Neutrophil (primary cell): ENCODE data around the gene RRAGA.
"Not testable (repeated sequence)": the region's sequence is repeated elsewhere in the genome, so short reads cannot be mapped to it uniquely, and the experiment has no call there.

Experiments
- H3K27ac ChIP-seq: fragments of 200-600 bp; sonication (generic); 2 replicates; pipeline ENCODE4 v1.5.1; 2016; ENCODE audit warnings: mild to moderate bottlenecking, moderate library complexity
- H3K27me3 ChIP-seq: fragments of 200-600 bp; sonication (generic); 2 replicates; pipeline ENCODE4 v1.6.0; 2016; ENCODE audit warnings: mild to moderate bottlenecking
- H3K36me3 ChIP-seq: fragments of 200-600 bp; sonication (generic); 2 replicates; pipeline ENCODE4 v1.5.1; 2017
- H3K4me1 ChIP-seq, 2 experiments: fragments of 200-600 bp in 1 of 2; sonication (generic) in 1 of 2; 1 replicate in 1 of 2; 2 replicates in 1 of 2; pipeline versions ENCODE4 v1.5.1 to v1.6.1; 2013 to 2016; ENCODE audit warnings: low read depth in 1 of 2, low read length in 1 of 2, mild to moderate bottlenecking in 1 of 2, moderate library complexity in 1 of 2; ENCODE audit not compliant: control insufficient read depth in 1 of 2, insufficient read depth in 1 of 2
- H3K4me3 ChIP-seq, 2 experiments: fragments of 200-600 bp in 1 of 2; sonication (generic) in 1 of 2; 1 replicate in 1 of 2; 2 replicates in 1 of 2; pipeline ENCODE4 v1.5.1; 2013 to 2016; ENCODE audit warnings: low read depth in 1 of 2, low read length in 1 of 2, mild to moderate bottlenecking in 1 of 2, moderate library complexity in 1 of 2
- H3K9me3 ChIP-seq: fragments of 200-600 bp; sonication (generic); 2 replicates; pipeline ENCODE4 v1.5.1; 2016
- TF ChIP-seq, protein P1 (sequence below): fragments of 200-600 bp; sonication (generic); IDR thresholded peaks from 2 replicates; pipeline ENCODE4 v1.5.1; 2016; ENCODE audit warnings: antibody characterized with exemption

The RRAGA gene

DNA sequence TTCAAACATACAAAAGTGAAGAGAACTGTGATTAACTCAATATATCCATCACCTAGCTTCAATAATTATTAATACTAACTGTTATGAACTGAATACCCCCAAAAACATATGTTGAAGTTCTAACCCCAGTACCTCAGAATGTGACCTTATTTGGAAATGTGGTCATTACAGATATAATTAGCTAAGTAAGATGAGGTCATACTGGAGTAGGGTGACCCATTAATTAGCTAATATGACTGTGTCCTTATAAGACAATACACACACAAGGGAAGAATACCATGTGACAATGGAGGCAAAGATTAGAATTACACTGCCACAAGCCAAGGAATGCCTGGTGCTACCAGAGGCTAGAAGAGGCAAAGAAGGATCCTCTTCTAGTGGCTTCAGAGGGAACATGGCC is 7.8 kb downstream of the RRAGA start:
- TF ChIP-seq, protein P1, sequence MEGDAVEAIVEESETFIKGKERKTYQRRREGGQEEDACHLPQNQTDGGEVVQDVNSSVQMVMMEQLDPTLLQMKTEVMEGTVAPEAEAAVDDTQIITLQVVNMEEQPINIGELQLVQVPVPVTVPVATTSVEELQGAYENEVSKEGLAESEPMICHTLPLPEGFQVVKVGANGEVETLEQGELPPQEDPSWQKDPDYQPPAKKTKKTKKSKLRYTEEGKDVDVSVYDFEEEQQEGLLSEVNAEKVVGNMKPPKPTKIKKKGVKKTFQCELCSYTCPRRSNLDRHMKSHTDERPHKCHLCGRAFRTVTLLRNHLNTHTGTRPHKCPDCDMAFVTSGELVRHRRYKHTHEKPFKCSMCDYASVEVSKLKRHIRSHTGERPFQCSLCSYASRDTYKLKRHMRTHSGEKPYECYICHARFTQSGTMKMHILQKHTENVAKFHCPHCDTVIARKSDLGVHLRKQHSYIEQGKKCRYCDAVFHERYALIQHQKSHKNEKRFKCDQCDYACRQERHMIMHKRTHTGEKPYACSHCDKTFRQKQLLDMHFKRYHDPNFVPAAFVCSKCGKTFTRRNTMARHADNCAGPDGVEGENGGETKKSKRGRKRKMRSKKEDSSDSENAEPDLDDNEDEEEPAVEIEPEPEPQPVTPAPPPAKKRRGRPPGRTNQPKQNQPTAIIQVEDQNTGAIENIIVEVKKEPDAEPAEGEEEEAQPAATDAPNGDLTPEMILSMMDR, result no peak
- H3K4me3 ChIP-seq, result no peak overlapping the region

DNA sequence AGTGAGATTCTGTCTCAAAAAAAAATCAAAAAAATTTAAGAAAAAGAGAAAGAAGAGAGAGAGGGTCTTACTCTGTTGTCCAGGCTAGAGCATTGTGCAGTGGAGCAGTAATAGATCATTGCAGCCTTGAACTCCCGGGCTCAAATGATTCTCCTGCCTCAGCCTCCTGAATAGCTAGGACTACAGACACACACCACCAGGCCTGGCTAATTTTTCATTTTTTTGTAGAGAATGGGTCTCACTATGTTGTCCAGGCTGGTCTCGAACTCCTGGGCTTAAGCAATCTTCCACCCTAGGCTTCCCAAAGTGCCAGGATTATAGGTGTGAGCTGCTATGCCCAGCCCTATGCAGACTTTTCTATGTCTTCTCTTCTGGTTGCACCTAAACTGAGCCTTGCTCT is 25.0 kb downstream of the RRAGA start:
- Histone ChIP-seq H3K9me3 (no peaks in the 10 kb centered on the region), H3K27me3 (no peaks in the 10 kb centered on the region), H3K4me1 (no peaks in the 10 kb centered on the region), H3K27ac (no peak overlapping the region), H3K36me3 (peaks cover 59% of the 10 kb centered on the region), H3K4me3 (no peak overlapping the region)
- TF ChIP-seq, protein P1, result no peak

More for the DNA sequence above, 7.8 kb downstream of the RRAGA start:
- no peaks in the 10 kb centered on the region for H3K4me1 ChIP-seq
- no peaks in the 10 kb centered on the region for H3K27me3 ChIP-seq
- no peak overlapping the region for H3K27ac ChIP-seq
- no peaks in the 10 kb centered on the region for H3K9me3 ChIP-seq
- peaks cover 41% of the 10 kb centered on the region for H3K36me3 ChIP-seq

DNA sequence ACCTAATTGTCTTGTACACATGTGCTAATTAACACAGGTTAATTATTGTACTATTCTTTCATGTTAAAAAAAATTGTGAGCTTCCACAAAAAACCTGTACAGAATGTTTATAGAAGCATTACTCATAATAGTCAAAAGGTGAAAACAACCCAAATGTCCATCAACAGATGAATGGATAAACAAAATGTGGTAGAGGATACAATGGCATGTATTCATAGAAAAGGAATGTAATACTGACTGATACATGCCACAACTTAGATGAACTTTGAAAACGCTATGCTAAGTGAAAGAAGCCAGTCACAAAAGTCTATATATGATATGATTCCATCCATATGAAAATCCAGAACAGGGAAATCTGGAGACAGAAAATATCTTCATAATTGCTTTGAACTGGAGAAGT is 25.6 kb downstream of the RRAGA start:
- Histone ChIP-seq H3K9me3 (no peaks in the 10 kb centered on the region), H3K27me3 (no peaks in the 10 kb centered on the region), H3K4me1 (no peaks in the 10 kb centered on the region), H3K4me3 (no peak overlapping the region), H3K27ac (no peak overlapping the region), H3K36me3 (peaks cover 59% of the 10 kb centered on the region)
- TF ChIP-seq, protein P1, result no peak

DNA sequence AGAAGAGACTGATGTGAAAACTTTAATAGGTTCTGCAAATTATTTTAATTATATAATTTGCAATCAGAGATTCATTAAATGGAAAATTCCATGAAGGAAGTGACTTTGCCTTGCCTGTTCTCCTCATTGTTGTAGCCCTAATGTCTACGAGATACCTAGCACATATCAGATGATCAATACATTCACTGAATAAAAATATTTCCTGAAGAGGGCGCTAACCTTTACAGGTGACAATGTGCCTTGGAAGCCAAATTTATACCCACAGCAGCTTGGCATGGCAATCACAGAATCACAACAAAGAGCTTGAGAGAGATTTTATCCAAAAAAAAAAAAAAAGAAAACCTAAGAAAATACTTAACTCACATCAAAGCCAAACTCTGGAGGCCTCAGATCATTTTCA is 36.1 kb downstream of the RRAGA start:
- H3K9me3 ChIP-seq, result no peaks in the 10 kb centered on the region
- H3K4me1 ChIP-seq, result no peaks in the 10 kb centered on the region
- TF ChIP-seq, protein P1, result no peak
- H3K27me3 ChIP-seq, result no peaks in the 10 kb centered on the region
- peaks cover 49% of the 10 kb centered on the region for H3K36me3 ChIP-seq
- no peak overlapping the region for H3K4me3 ChIP-seq
- H3K27ac ChIP-seq, result no peak overlapping the region

DNA sequence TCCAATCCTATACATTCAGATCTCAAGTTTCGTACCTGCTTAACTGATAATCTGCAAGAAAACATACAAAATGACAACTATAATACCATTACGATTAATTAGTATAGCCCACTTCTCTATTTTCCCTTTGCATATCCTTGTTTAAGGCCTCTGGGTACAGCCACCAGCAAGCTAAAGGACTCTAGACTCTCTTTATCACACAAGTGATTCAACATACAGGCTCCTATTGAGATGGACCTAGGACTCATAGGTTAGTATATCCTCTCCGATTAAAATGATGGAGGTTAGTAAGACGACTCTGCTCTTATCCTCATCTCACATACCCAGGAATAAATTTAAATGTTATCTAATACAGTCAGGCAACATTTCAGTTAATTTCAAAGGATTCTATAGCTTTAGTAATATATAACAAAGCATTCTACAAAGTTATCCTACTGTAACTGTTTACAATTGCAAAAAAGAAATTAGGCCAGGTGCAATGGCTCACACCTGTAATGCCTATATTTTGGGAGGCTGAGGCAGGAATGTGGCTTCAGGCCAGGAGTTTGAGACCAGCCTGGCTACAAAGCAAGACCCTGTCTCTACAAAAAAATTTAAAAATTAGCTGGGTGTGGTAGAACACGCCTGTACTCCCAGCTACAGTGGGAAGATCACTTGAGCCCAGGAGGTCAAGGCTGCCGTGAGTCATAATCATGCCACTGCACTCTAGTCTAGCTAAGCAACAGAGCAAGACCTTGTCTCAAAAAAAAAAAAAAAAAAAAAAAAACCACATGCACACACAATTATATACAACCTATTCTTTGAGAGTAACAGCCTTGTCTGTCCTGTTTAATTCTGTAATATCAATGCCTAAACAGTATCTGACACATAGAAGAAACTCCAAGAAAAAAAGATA is 38.1 kb downstream of the RRAGA start:
- H3K9me3 ChIP-seq, result no peaks in the 10 kb centered on the region
- H3K4me3 ChIP-seq, result no peak overlapping the region
- H3K4me1 ChIP-seq, result peaks cover 8% of the 10 kb centered on the region in 2 experiments
- H3K27me3 ChIP-seq, result no peaks in the 10 kb centered on the region
- H3K36me3 ChIP-seq, result peaks cover 48% of the 10 kb centered on the region
- no peak overlapping the region for H3K27ac ChIP-seq
- TF ChIP-seq, protein P1, result no peak

DNA sequence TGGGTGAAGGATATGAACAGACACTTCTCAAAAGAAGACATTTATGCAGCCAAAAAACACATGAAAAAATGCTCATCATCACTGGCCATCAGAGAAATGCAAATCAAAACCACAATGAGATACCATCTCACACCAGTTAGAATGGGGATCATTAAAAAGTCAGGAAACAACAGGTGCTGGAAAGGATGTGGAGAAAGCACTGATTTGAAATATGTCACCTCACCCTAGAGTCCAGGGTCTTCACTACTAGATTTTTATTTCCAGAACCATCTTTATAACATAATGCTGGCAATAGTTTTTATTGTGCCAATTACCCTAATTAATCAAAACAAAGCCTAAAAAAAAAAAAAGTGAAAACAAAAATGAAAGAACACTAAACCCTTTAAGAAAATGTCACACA is 48.2 kb downstream of the RRAGA start:
- H3K27me3 ChIP-seq, H3K4me3 ChIP-seq, H3K9me3 ChIP-seq, H3K27ac ChIP-seq: not testable (repeated sequence)
- Histone ChIP-seq H3K4me1 (peaks cover 8 to 12% of the 10 kb centered on the region in 2 experiments), H3K36me3 (peaks cover 18% of the 10 kb centered on the region)
